HG02973 (cell line): ENCODE data around the gene ARMC12.

ENCODE experiments used
- ATAC-seq: cut with Tn5 transposase; IDR thresholded peaks from one replicate; pipeline ENCODE4 v1.9.1; 2021; ENCODE audit warnings: moderate library complexity; ENCODE audit not compliant: unreplicated experiment

Gene ARMC12

GRCh38 chr6:35774116-35774794 is 37.4 kb downstream of the ARMC12 start:
- no peak for ATAC-seq

- ATAC-seq = no peak
These were observed 38.2 kb downstream of the ARMC12 start for GRCh38 chr6:35775031-35775430.

- ATAC-seq = no peak
These were observed 39.8 kb downstream of the ARMC12 start, which contains the start of gene CLPSL2 for GRCh38 chr6:35776364-35777215. CLPSL2 (plus strand) TSS chr6:35776598; CDS start chr6:35776619, 21 bp downstream.

- ATAC-seq = no peak
These were observed 40.7 kb downstream of the ARMC12 start for GRCh38 chr6:35777356-35778102.

GRCh38 chr6:35778437-35778836 is 41.6 kb downstream of the ARMC12 start:
- no peak for ATAC-seq

GRCh38 chr6:35780719-35781118 is 43.9 kb downstream of the ARMC12 start, which contains the start of gene CLPSL1:
CLPSL1 (plus strand) TSS chr6:35781019; CDS start chr6:35781111, 92 bp downstream.
- no peak for ATAC-seq

- ATAC-seq = no peak
These were observed 44.5 kb downstream of the ARMC12 start for GRCh38 chr6:35781290-35781689.

- no peak for ATAC-seq
These were observed 45.6 kb downstream of the ARMC12 start for GRCh38 chr6:35782424-35782823.

GRCh38 chr6:35784200-35784599 is 47.4 kb downstream of the ARMC12 start:
- ATAC-seq = no peak

- ATAC-seq = no peak
These were observed 49.4 kb downstream of the ARMC12 start for GRCh38 chr6:35786272-35786671.

GRCh38 chr6:35786810-35787209 is 50.0 kb downstream of the ARMC12 start:
- no peak for ATAC-seq

GRCh38 chr6:35787266-35788218 is 50.7 kb downstream of the ARMC12 start:
- no peak for ATAC-seq

- no peak for ATAC-seq
These were observed 51.7 kb downstream of the ARMC12 start for GRCh38 chr6:35788423-35788982.

GRCh38 chr6:35790683-35791082 is 53.9 kb downstream of the ARMC12 start:
- ATAC-seq = no peak

GRCh38 chr6:35794536-35795452 is 58.0 kb downstream of the ARMC12 start:
- no peak for ATAC-seq

GRCh38 chr6:35795453-35796071 is 58.7 kb downstream of the ARMC12 start:
- no peak for ATAC-seq

- ATAC-seq = no peak
These were observed 59.4 kb downstream of the ARMC12 start for GRCh38 chr6:35796236-35796635.

- ATAC-seq = no peak
These were observed 61.1 kb downstream of the ARMC12 start for GRCh38 chr6:35797837-35798526.
